Heart left ventricle (tissue), 13 donors: ENCODE data around the gene LRP2BP.

Source experiments
- POLR2A ChIP-seq, 2 donors: fragments of 450-650 bp; IDR thresholded peaks; one replicate each; pipeline ENCODE4 v1.6.1; 2017; ENCODE audit warnings: antibody characterized with exemption in 2 of 2, mild to moderate bottlenecking in 2 of 2, moderate library complexity in 2 of 2
- TF ChIP-seq, protein P1 (sequence below), 12 donors: fragments of 200-600 bp; sonication (generic) in 4 of 12; IDR thresholded peaks; one replicate each; pipeline versions ENCODE4 v1.5.0 to v1.8.0; 2018 to 2022; ENCODE audit warnings: antibody characterized with exemption in 12 of 12, mild to moderate bottlenecking in 5 of 12
- donor health status: ischemic (EF 13 %, LVEDD 7.1; RV severe dilation, severe dysfunction).
- donor health status: DM: no; HTN: yes; CAD: no.
- donor health status: DM: no; HTN: no; CAD: no.
- donor health status: ischemic (EF 25% LVEDD 6.9; RV normal size, moderate dysfunction).
- donor health status: ischemic (EF 25% LVEDD 5.7; RV mildly dilated, moderate dysfunction).
- donor health status: ischemic (EF 35%, LVEDD 5.7; RV mildly dilated, moderate dysfunction).
- donor health status: nonischemic (EF 11% LVEDD 7.7; RV severe dilation, severe dysfunction).
- donor health status: DM: yes; HTN: yes; CAD: no.
- donor health status: PGD.
- donor health status: ischemic (EF 29% LVEDD 5.4; RV normal size, mild dysfunction).
- donor health status: nonischemic (EF 23%, LVEDD 6.1; RV moderate dilation, normal function).

DNA sequence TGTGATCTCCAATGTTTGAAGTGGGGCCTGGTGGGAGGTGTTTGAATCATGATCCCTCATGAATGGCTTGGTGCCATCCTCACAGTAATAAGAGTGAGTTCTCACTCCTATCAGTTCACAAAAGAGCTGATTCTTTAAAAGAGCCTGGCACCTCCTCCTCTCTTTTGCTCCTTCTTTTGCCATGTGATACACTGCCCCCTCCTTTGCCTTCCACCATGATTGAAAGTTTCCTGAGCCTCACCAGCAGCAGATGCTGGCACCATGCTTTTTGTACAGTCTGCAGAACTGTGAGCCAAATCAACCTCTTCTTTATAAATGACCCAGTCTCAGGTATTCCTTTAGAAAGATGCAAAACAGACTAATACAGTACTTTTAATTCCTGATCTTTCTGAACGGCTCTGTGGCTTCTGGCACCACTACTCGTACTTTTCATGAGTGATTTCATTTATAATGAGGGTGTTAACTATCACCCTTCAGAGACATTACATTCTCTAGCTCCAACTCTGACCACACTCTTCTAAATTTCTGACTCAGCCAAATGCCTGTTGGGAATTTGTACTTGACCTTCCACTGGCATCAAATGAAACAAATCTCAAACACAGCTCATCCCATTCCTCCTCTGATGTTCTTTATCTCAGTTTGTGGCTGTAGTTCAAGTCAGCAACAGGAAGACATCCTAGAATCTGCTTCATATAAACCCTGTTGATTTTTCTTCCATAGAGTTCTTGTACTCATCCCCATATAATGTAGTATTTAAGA is 25.8 kb upstream of the LRP2BP start:
- TF ChIP-seq POLR2A (IDR thresholded peaks at IDR 0.05): no peak
- TF ChIP-seq, protein P1, sequence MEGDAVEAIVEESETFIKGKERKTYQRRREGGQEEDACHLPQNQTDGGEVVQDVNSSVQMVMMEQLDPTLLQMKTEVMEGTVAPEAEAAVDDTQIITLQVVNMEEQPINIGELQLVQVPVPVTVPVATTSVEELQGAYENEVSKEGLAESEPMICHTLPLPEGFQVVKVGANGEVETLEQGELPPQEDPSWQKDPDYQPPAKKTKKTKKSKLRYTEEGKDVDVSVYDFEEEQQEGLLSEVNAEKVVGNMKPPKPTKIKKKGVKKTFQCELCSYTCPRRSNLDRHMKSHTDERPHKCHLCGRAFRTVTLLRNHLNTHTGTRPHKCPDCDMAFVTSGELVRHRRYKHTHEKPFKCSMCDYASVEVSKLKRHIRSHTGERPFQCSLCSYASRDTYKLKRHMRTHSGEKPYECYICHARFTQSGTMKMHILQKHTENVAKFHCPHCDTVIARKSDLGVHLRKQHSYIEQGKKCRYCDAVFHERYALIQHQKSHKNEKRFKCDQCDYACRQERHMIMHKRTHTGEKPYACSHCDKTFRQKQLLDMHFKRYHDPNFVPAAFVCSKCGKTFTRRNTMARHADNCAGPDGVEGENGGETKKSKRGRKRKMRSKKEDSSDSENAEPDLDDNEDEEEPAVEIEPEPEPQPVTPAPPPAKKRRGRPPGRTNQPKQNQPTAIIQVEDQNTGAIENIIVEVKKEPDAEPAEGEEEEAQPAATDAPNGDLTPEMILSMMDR (IDR thresholded peaks at IDR 0.05): no peak
